HepG2 (cell line): ENCODE results near the gene USH2A. TPM values are rescaled to one million over a fixed set of nuclear protein-coding genes. Genes with fewer than 3 reads are reported as not detected.

ENCODE experiments used
- ATAC-seq: fragments of 200-7000 bp; cut with Tn5 transposase; 3 replicates; pipeline ENCODE4 v1.9.1; 2020; ENCODE audit warnings: mild to moderate bottlenecking, moderate library complexity
- BruUV-seq: library from RNA; stranded (reverse); fragments of 400-500 nt; replicated peaks from 2 replicates; lab custom pipeline; 2021; lab: Mats Ljungman, UMichigan
- CTCF ChIA-PET: fragments of 300-600 bp; formaldehyde crosslinking; extraction: SDS; loops from one replicate; lab custom pipeline; 2021; ENCODE audit warnings: low total read pairs, inconsistent platforms, low intra/inter-chr PET ratio; lab: Yijun Ruan, JAX
- POLR2A ChIA-PET: fragments of 350-600 bp; sonication (Branson Sonifier 250); formaldehyde crosslinking; loops from one replicate; lab custom pipeline; 2020; ENCODE audit warnings: antibody characterized with exemption, inconsistent platforms; lab: Yijun Ruan, JAX
- DNase-seq: peaks from one replicate; pipeline ENCODE4 v3.0.0-alpha.2; 2015; ENCODE audit warnings: low spot score
- FAIRE-seq: peaks from 3 replicates; lab custom pipeline; 2011; peaks lifted over from hg19 to GRCh38; lab: Jason Lieb, UNC
- H2AFZ ChIP-seq: one replicate; pipeline ENCODE4 v1.6.1; 2011; ENCODE audit warnings: low read length, inconsistent platforms
- H3K27ac ChIP-seq: fragments of 300-600 bp; 3 replicates; pipeline ENCODE4 v1.8.0; 2011; ENCODE audit warnings: mixed run types, mild to moderate bottlenecking, mixed read lengths, low read length, inconsistent platforms; ENCODE audit not compliant: insufficient read depth; ENCODE audit errors: extremely low read length
- H3K27me3 ChIP-seq, 2 experiments: fragments of 200-600 bp in 1 of 2; 2 replicates in 1 of 2; 3 replicates in 1 of 2; pipeline versions ENCODE4 v1.6.0 to v1.8.0; 2011; ENCODE audit warnings: low read length in 2 of 2, mild to moderate bottlenecking in 2 of 2, moderate library complexity in 2 of 2, inconsistent platforms in 1 of 2; ENCODE audit not compliant: insufficient read depth in 2 of 2, control insufficient read depth in 1 of 2
- H3K36me3 ChIP-seq, 2 experiments: fragments of 200-600 bp in 1 of 2; replicated peaks in 1 of 2; 2 replicates in 1 of 2; 3 replicates in 1 of 2; pipeline versions ENCODE4 v1.5.1 to v1.8.0; 2011; ENCODE audit warnings: low read length in 2 of 2, inconsistent platforms in 1 of 2; ENCODE audit not compliant: insufficient read depth in 2 of 2, control insufficient read depth in 1 of 2
- H3K4me1 ChIP-seq: 2 replicates; pipeline ENCODE4 v1.5.1; 2012; ENCODE audit warnings: low read length, inconsistent platforms; ENCODE audit not compliant: insufficient read depth
- H3K4me2 ChIP-seq: 2 replicates; pipeline ENCODE4 v1.6.0; 2011; ENCODE audit warnings: low read depth, low read length, inconsistent platforms
- H3K4me3 ChIP-seq, 3 experiments: fragments of 200-600 bp in 1 of 3; sonication (generic), shearing (Covaris generic) in 1 of 3; replicated peaks in 1 of 3; 2 replicates each; pipeline ENCODE4 v1.5.1; 2011 to 2016; ENCODE audit warnings: low read length in 3 of 3, inconsistent platforms in 2 of 3, low read depth in 2 of 3, mild to moderate bottlenecking in 2 of 3, control low read depth in 1 of 3, mixed read lengths in 1 of 3; ENCODE audit not compliant: insufficient read depth in 1 of 3
- H3K79me2 ChIP-seq: one replicate; pipeline ENCODE4 v1.6.1; 2011; ENCODE audit warnings: low read length, inconsistent platforms; ENCODE audit not compliant: insufficient read depth
- H3K9ac ChIP-seq: 2 replicates; pipeline ENCODE4 v1.6.0; 2011; ENCODE audit warnings: mild to moderate bottlenecking, low read depth, low read length, inconsistent platforms; ENCODE audit not compliant: insufficient read depth
- H3K9me3 ChIP-seq: 2 replicates; pipeline ENCODE4 v1.5.1; 2012; ENCODE audit warnings: mild to moderate bottlenecking, low read length
- H4K20me1 ChIP-seq: 2 replicates; pipeline ENCODE4 v1.6.0; 2011; ENCODE audit warnings: inconsistent platforms, mild to moderate bottlenecking, low read length, moderate library complexity; ENCODE audit not compliant: insufficient read depth
- ETV6 ChIP-seq: sonication (generic); formaldehyde crosslinking; conservative IDR thresholded peaks from 2 replicates; pipeline ENCODE4 v1.4.0; 2020; ENCODE audit warnings: missing genetic modification reagents
- MBNL3 ChIP-seq: fragments of 250-450 bp; sonication (Bioruptor Pico); conservative IDR thresholded peaks from 2 replicates; pipeline ENCODE4 v1.8.0; 2022; ENCODE audit warnings: mild to moderate bottlenecking, inconsistent platforms
- SYNCRIP ChIP-seq: fragments of 200-400 bp; formaldehyde crosslinking; IDR thresholded peaks from 2 replicates; pipeline ENCODE4 v1.6.1; 2018; ENCODE audit warnings: mild to moderate bottlenecking, low read depth, low read length; ENCODE audit not compliant: insufficient read depth
- TEAD2 ChIP-seq: sonication (generic); formaldehyde crosslinking; IDR thresholded peaks from 2 replicates; pipeline ENCODE4 v1.9.0; 2021; ENCODE audit warnings: missing genetic modification reagents
- THYN1 ChIP-seq: sonication (generic); formaldehyde crosslinking; IDR thresholded peaks from 2 replicates; pipeline ENCODE4 v1.8.1; 2023; ENCODE audit warnings: low read depth, mild to moderate bottlenecking, moderate library complexity, missing genetic modification reagents, borderline replicate concordance
- WIZ ChIP-seq: sonication (generic); formaldehyde crosslinking; IDR thresholded peaks from 2 replicates; pipeline ENCODE4 v1.5.1; 2020; ENCODE audit warnings: mild to moderate bottlenecking, missing genetic modification reagents
- ZFP41 ChIP-seq: sonication (generic); formaldehyde crosslinking; IDR thresholded peaks from 2 replicates; pipeline ENCODE4 v1.4.0; 2020; ENCODE audit warnings: mild to moderate bottlenecking, missing genetic modification reagents, borderline replicate concordance
- ZFX ChIP-seq: sonication (generic); formaldehyde crosslinking; IDR thresholded peaks from 2 replicates; pipeline ENCODE4 v1.4.0; 2020; ENCODE audit warnings: mild to moderate bottlenecking, low read depth, missing genetic modification reagents, moderate library complexity
- ZNF256 ChIP-seq: sonication (generic); formaldehyde crosslinking; conservative IDR thresholded peaks from 2 replicates; pipeline ENCODE4 v1.4.0; 2020; ENCODE audit warnings: missing genetic modification reagents
- ZNF556 ChIP-seq: sonication (generic); formaldehyde crosslinking; IDR thresholded peaks from 2 replicates; pipeline ENCODE4 v1.4.0; 2020; ENCODE audit warnings: mild to moderate bottlenecking, missing genetic modification reagents, borderline replicate concordance
- WGBS: methylation state at CpG from one replicate; pipeline ENCODE4 v1.1.6; 2017; ENCODE audit warnings: low lambda C conversion rate; 5-methylcytosine and 5-hydroxymethylcytosine counted together
- in situ Hi-C: cut with HindIII; loops from 2 replicates; pipeline ENCODE4 v1.10.0; 2017; ENCODE audit warnings: low pct_unique_long_range_greater_than_20kb; ENCODE audit not compliant: extremely low pct_ligation_motif_present
- intact Hi-C: fragments of 100-400 bp; cut with micrococcal nuclease; formaldehyde crosslinking; loops from one replicate; pipeline ENCODE4 v1.10.0; 2022; ENCODE audit not compliant: unreplicated experiment
- polyA plus RNA-seq, 8 experiments: library from polyadenylated mRNA; depleted of rRNA in 3 of 8; stranded (reverse) in 7 of 8; unstranded in 1 of 8; fragments of >200 nt; fragmentation: Illumina TruSeq in 4 of 8; extraction: Trizol in 4 of 8; gene quantifications; 2 replicates each; pipeline versions ENCODE4 v1.2.1 to v1.2.3, GENCODE V29; 2011 to 2016; ENCODE audit warnings: low read depth in 4 of 8, missing spikeins in 1 of 8, mixed read lengths in 1 of 8; ENCODE audit not compliant: insufficient read depth in 1 of 8
- total RNA-seq, 5 experiments: library from RNA; depleted of rRNA; stranded (reverse); fragments of >200 nt; fragmentation: Illumina TruSeq; extraction: Trizol; gene quantifications; 2 replicates each; pipeline ENCODE4 v1.2.3, GENCODE V29; 2016; ENCODE audit warnings: low read depth in 1 of 5
- TF ChIP-seq, protein P1 (sequence below): sonication (generic); formaldehyde crosslinking; IDR thresholded peaks from 2 replicates; pipeline ENCODE4 v1.4.0; 2020; ENCODE audit warnings: low read depth, mild to moderate bottlenecking, missing genetic modification reagents

The USH2A gene
- total and polyA plus RNA-seq, 2 of the 13 experiments (the other 11 are each of a cell fraction or from before 2014, with no cell fraction given): 0.02 TPM; not detected in 1

DNA sequence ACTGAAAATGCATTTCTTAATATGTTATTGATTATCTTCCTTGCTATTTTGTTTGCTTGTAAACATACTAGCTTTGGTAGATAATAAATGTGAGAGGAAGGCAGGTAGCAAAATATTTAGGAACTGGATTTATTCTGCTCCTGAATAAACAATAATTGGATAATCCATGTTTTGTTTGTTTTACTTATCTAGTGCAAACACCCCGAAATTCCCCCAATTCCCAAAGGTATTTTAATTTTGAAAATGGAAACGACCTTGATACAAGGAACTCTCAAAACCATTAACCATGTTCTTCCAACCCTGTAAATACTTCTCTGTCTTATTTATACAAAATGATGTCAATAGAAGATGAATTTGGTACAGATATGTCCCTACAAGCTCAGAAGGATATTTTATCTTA is 3.0 kb downstream of the USH2A start:
- intact Hi-C loops: no loop called here
- no TSS peak for BruUV-seq
- TF ChIP-seq ETV6 (CRISPR knock-in tag): no peak
- TF ChIP-seq MBNL3: no peak
- TF ChIP-seq ZNF256: no peak
- no peak for TF ChIP-seq ZFX (CRISPR knock-in tag)
- TF ChIP-seq ZNF556 (CRISPR knock-in tag): no peak
- TF ChIP-seq WIZ (CRISPR knock-in tag): no peak
- TF ChIP-seq, protein P1, sequence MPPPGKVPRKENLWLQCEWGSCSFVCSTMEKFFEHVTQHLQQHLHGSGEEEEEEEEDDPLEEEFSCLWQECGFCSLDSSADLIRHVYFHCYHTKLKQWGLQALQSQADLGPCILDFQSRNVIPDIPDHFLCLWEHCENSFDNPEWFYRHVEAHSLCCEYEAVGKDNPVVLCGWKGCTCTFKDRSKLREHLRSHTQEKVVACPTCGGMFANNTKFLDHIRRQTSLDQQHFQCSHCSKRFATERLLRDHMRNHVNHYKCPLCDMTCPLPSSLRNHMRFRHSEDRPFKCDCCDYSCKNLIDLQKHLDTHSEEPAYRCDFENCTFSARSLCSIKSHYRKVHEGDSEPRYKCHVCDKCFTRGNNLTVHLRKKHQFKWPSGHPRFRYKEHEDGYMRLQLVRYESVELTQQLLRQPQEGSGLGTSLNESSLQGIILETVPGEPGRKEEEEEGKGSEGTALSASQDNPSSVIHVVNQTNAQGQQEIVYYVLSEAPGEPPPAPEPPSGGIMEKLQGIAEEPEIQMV (CRISPR knock-in tag): no peak
- no peak for TF ChIP-seq TEAD2 (CRISPR knock-in tag)
- no peak for TF ChIP-seq ZFP41
- TF ChIP-seq THYN1 (CRISPR knock-in tag): no peak
- no peak for TF ChIP-seq SYNCRIP
- no peak overlapping the region for H3K27ac ChIP-seq
- ChIA-PET POLR2A (no interaction called here), CTCF (no interaction called here)
- no peak overlapping the region for H2AFZ ChIP-seq
- 0% methylated on average over 2 of the region's 2 CpGs for WGBS
- no peak overlapping the region for H3K9ac ChIP-seq
- H3K79me2 ChIP-seq: no peaks in the 10 kb centered on the region
- DNase-seq (no peak), FAIRE-seq (no peak), ATAC-seq (no peak)
- H4K20me1 ChIP-seq: no peaks in the 10 kb centered on the region
- H3K36me3 ChIP-seq: no peaks in the 10 kb centered on the region
- H3K4me2 ChIP-seq: no peak overlapping the region
- H3K27me3 ChIP-seq: no peaks in the 10 kb centered on the region
- no peaks in the 10 kb centered on the region for H3K4me1 ChIP-seq
- no peak overlapping the region for H3K4me3 ChIP-seq
- no peaks in the 10 kb centered on the region for H3K9me3 ChIP-seq
- in situ Hi-C loops: no loop called here
